ENCODE data around the gene TBX1. TPM values are rescaled to one million over a fixed set of nuclear protein-coding genes. Genes with fewer than 3 reads are reported as not detected.

TBX1 gene
- total RNA-seq, 2 experiments from 2014 or later, result 0.23 TPM; not detected in 1

- intact Hi-C loops (cut with micrococcal nuclease; ENCODE audit: unreplicated experiment), result no loop called here
- Histone ChIP-seq H3K79me2 (ENCODE audit: insufficient read depth, low read depth, low read length) (no peaks in the 10 kb centered on the region), H3K4me3 (ENCODE audit: low read depth, low read length, poor library complexity, severe bottlenecking) (no peak overlapping the region), H3K36me3 (ENCODE audit: insufficient read depth, low read length) (no peaks in the 10 kb centered on the region), H3K4me1 (ENCODE audit: insufficient read depth, low read length, poor library complexity, severe bottlenecking) (no peaks in the 10 kb centered on the region), H3K9me3 (ENCODE audit: low read length) (no peaks in the 10 kb centered on the region), H2AFZ (ENCODE audit: low read length) (no peak overlapping the region), H3K9me2 (ENCODE audit: insufficient read depth, low read length) (no peaks in the 10 kb centered on the region), H3K27ac (ENCODE audit: low read depth, low read length, poor library complexity, severe bottlenecking) (no peak overlapping the region), H4K20me1 (ENCODE audit: insufficient read depth, low read length) (no peaks in the 10 kb centered on the region), H3K4me2 (ENCODE audit: low read length) (no peak overlapping the region)
- ChIA-PET POLR2A (no interaction called here), CTCF (ENCODE audit: unreplicated experiment) (no interaction called here)
- no peak for TF ChIP-seq EZH2phosphoT487 (IDR thresholded peaks at IDR 0.05; ENCODE audit: borderline replicate concordance, low read depth, low read length)
- TF ChIP-seq, protein P1, sequence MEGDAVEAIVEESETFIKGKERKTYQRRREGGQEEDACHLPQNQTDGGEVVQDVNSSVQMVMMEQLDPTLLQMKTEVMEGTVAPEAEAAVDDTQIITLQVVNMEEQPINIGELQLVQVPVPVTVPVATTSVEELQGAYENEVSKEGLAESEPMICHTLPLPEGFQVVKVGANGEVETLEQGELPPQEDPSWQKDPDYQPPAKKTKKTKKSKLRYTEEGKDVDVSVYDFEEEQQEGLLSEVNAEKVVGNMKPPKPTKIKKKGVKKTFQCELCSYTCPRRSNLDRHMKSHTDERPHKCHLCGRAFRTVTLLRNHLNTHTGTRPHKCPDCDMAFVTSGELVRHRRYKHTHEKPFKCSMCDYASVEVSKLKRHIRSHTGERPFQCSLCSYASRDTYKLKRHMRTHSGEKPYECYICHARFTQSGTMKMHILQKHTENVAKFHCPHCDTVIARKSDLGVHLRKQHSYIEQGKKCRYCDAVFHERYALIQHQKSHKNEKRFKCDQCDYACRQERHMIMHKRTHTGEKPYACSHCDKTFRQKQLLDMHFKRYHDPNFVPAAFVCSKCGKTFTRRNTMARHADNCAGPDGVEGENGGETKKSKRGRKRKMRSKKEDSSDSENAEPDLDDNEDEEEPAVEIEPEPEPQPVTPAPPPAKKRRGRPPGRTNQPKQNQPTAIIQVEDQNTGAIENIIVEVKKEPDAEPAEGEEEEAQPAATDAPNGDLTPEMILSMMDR (conservative IDR thresholded peaks at IDR 0.05; ENCODE audit: low read length), result no peak
- DNase-seq (ENCODE audit: low spot score), result no peak
- BruUV-seq (replicated peaks), result no TSS peak
These were observed 17.5 kb upstream of the TBX1 start for GRCh38 chr22:19743081-19743480.

DNA sequence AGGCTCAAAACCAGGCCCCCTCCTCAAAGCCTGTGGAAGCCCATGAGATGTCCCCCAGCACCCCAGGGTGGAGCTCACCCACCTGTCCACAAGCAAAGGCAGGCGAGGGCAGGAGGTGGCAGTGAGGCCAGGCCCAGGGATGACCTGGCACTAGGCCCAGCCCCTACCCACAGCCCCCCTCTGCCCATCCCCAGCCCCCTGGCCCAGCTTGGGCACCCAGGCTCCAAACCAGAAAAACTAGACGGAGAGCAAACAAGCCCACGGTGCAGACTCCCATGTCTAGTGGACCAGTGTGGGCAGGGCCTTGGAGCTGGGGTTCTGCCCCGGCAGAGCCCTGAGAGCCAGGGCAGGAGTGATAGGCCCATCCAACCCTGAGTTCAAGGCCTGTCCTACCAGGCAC, 16.9 kb upstream of the TBX1 start:
- POLR2A ChIA-PET, result no interaction called here

GRCh38 chr22:19744350-19745006, 16.1 kb upstream of the TBX1 start:
- CTCF ChIA-PET (ENCODE audit: unreplicated experiment), result no interaction called here
- intact Hi-C loops (cut with micrococcal nuclease; ENCODE audit: unreplicated experiment), result no loop called here
- Histone ChIP-seq H3K36me3 (ENCODE audit: insufficient read depth, low read length) (no peaks in the 10 kb centered on the region), H3K4me1 (ENCODE audit: insufficient read depth, low read length, poor library complexity, severe bottlenecking) (no peaks in the 10 kb centered on the region), H3K79me2 (ENCODE audit: insufficient read depth, low read depth, low read length) (no peaks in the 10 kb centered on the region), H3K27ac (ENCODE audit: low read depth, low read length, poor library complexity, severe bottlenecking) (no peak overlapping the region), H4K20me1 (ENCODE audit: insufficient read depth, low read length) (no peaks in the 10 kb centered on the region), H3K9me3 (ENCODE audit: low read length) (no peaks in the 10 kb centered on the region), H3K4me2 (ENCODE audit: low read length) (no peak overlapping the region), H2AFZ (ENCODE audit: low read length) (no peak overlapping the region), H3K9me2 (ENCODE audit: insufficient read depth, low read length) (no peaks in the 10 kb centered on the region), H3K4me3 (ENCODE audit: low read depth, low read length, poor library complexity, severe bottlenecking) (no peak overlapping the region)
- BruUV-seq (replicated peaks), result no TSS peak
- no peak for TF ChIP-seq EZH2phosphoT487 (IDR thresholded peaks at IDR 0.05; ENCODE audit: borderline replicate concordance, low read depth, low read length)
- TF ChIP-seq, protein P1 (conservative IDR thresholded peaks at IDR 0.05; ENCODE audit: low read length), result no peak
- DNase-seq (ENCODE audit: low spot score), result no peak
- POLR2A ChIA-PET, result no interaction called here

More for the DNA sequence above, 16.9 kb upstream of the TBX1 start:
- TF ChIP-seq EZH2phosphoT487 (IDR thresholded peaks at IDR 0.05; ENCODE audit: borderline replicate concordance, low read depth, low read length), result no peak
- TF ChIP-seq, protein P1 (conservative IDR thresholded peaks at IDR 0.05; ENCODE audit: low read length), result no peak
- H3K79me2 ChIP-seq (ENCODE audit: insufficient read depth, low read depth, low read length), result no peaks in the 10 kb centered on the region
- H2AFZ ChIP-seq (ENCODE audit: low read length), result no peak overlapping the region
- CTCF ChIA-PET (ENCODE audit: unreplicated experiment), result no interaction called here
- no peak overlapping the region for H3K4me3 ChIP-seq (ENCODE audit: low read depth, low read length, poor library complexity, severe bottlenecking)
- intact Hi-C loops (cut with micrococcal nuclease; ENCODE audit: unreplicated experiment), result no loop called here
- H3K9me2 ChIP-seq (ENCODE audit: insufficient read depth, low read length), result no peaks in the 10 kb centered on the region
- BruUV-seq (replicated peaks), result no TSS peak
- no peaks in the 10 kb centered on the region for H3K4me1 ChIP-seq (ENCODE audit: insufficient read depth, low read length, poor library complexity, severe bottlenecking)
- H4K20me1 ChIP-seq (ENCODE audit: insufficient read depth, low read length), result no peaks in the 10 kb centered on the region
- no peak for DNase-seq (ENCODE audit: low spot score)
- no peak overlapping the region for H3K27ac ChIP-seq (ENCODE audit: low read depth, low read length, poor library complexity, severe bottlenecking)
- no peaks in the 10 kb centered on the region for H3K36me3 ChIP-seq (ENCODE audit: insufficient read depth, low read length)
- no peak overlapping the region for H3K4me2 ChIP-seq (ENCODE audit: low read length)
- no peaks in the 10 kb centered on the region for H3K9me3 ChIP-seq (ENCODE audit: low read length)
